ENCODE results near the gene TUT4. TPM values are rescaled to one million over a fixed set of nuclear protein-coding genes. Genes with fewer than 3 reads are reported as not detected.
A peak's percentile ranks its signal among the peaks of the same experiment; 100 is the strongest.

TUT4 gene
- total RNA-seq, 1 donor from 2014 or later, result 62.5 TPM

- H3K4me1 Mint-ChIP-seq (ENCODE audit: low read depth), result no peaks in the 10 kb centered on the region
Observed at GRCh38 chr1:52432807-52433206, 120.1 kb downstream of the TUT4 start.

GRCh38 chr1:52427152-52427551, 125.7 kb downstream of the TUT4 start:
- Mint-ChIP-seq H3K36me3 (ENCODE audit: low read depth) (peaks cover 35% of the 10 kb centered on the region), H3K9me3 (no peaks in the 10 kb centered on the region), H3K4me3 (no peak overlapping the region), H3K4me1 (ENCODE audit: low read depth) (peaks cover 40% of the 10 kb centered on the region), H3K27ac (peak overlapping the region; percentile 18), H3K27me3 (ENCODE audit: insufficient read depth) (no peaks in the 10 kb centered on the region)
- no peak for DNase-seq (ENCODE audit: low spot score)
- intact Hi-C loops (cut with micrococcal nuclease), result no loop called here

More at GRCh38 chr1:52432807-52433206, 120.1 kb downstream of the TUT4 start:
- no peak overlapping the region for H3K27ac Mint-ChIP-seq
- H3K4me3 Mint-ChIP-seq, result no peak overlapping the region
- intact Hi-C loops (cut with micrococcal nuclease), result no loop called here
- no peaks in the 10 kb centered on the region for H3K9me3 Mint-ChIP-seq
- DNase-seq (ENCODE audit: low spot score), result no peak
- peaks cover 32% of the 10 kb centered on the region for H3K36me3 Mint-ChIP-seq (ENCODE audit: low read depth)
- H3K27me3 Mint-ChIP-seq (ENCODE audit: insufficient read depth), result no peaks in the 10 kb centered on the region

DNA sequence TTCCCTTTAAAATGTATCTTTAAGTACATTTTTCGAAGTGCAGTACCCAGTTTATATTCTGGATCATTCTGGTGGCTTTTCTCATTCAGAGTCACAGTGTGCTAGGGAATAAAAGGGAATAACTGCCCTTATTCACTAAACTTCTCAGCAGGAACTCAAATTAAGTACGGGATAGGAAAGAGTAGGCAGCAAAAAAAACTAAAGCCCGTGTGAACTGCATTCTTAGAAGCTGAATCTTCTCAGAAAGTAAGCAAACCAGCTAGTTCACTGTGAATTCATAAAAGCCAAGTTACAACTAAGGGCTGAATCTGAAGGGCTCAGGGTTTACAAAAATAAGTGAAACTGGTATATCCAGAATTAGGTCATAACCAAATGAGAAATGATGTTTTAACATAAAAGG, 126.5 kb downstream of the TUT4 start:
- no peak for DNase-seq (ENCODE audit: low spot score)
- H3K4me3 Mint-ChIP-seq, result no peak overlapping the region
- H3K36me3 Mint-ChIP-seq (ENCODE audit: low read depth), result peaks cover 35% of the 10 kb centered on the region
- no peaks in the 10 kb centered on the region for H3K9me3 Mint-ChIP-seq
- no peak overlapping the region for H3K27ac Mint-ChIP-seq
- no peaks in the 10 kb centered on the region for H3K27me3 Mint-ChIP-seq (ENCODE audit: insufficient read depth)
- H3K4me1 Mint-ChIP-seq (ENCODE audit: low read depth), result peaks cover 40% of the 10 kb centered on the region
- intact Hi-C loops (cut with micrococcal nuclease), result no loop called here

GRCh38 chr1:52424813-52425212, 128.1 kb downstream of the TUT4 start:
- Mint-ChIP-seq H3K27ac (peak overlapping the region; percentile 82), H3K9me3 (no peaks in the 10 kb centered on the region), H3K27me3 (ENCODE audit: insufficient read depth) (no peaks in the 10 kb centered on the region), H3K4me3 (peak overlapping the region; percentile 19), H3K36me3 (ENCODE audit: low read depth) (peaks cover 31% of the 10 kb centered on the region), H3K4me1 (ENCODE audit: low read depth) (peaks cover 44% of the 10 kb centered on the region)
- intact Hi-C loops (cut with micrococcal nuclease), result loop anchor here (1.0 to 5.0 kb wide), 4 partner anchors 21 to 261 kb away; partner anchors contain the start of genes CC2D1B, ORC1, PRPF38A and TUT4
- DNase-seq (ENCODE audit: low spot score), result no peak

DNA sequence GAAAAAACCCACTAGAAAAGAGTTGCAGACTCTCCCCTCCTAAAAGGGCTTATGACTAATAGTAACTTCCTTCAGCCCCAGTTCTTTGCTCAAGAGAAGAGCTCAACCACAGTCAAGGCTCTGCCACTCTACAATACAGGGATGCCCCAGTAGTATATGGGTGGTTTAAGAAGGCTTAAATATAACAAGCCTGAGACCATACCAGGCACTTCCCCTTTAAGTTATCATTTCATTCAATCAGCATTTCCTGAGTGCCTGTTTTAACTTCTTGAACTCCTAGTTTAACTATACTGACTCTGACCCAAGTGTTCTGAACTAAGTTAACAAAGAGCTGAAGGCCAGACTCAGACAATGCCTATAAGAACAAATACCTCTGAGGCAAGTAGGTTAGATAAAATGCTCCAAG, 128.7 kb downstream of the TUT4 start:
- peak; percentile 21 for DNase-seq (ENCODE audit: low spot score)
- H3K27ac Mint-ChIP-seq, result peak overlapping the region; percentile 82
- H3K4me3 Mint-ChIP-seq, result peak overlapping the region; percentile 19
- H3K36me3 Mint-ChIP-seq (ENCODE audit: low read depth), result peaks cover 35% of the 10 kb centered on the region
- intact Hi-C loops (cut with micrococcal nuclease), result loop anchor here (1.0 to 5.0 kb wide), 4 partner anchors 20 to 262 kb away; partner anchors contain the start of genes CC2D1B, ORC1, PRPF38A and TUT4
- H3K9me3 Mint-ChIP-seq, result no peaks in the 10 kb centered on the region
- H3K27me3 Mint-ChIP-seq (ENCODE audit: insufficient read depth), result no peaks in the 10 kb centered on the region
- peaks cover 49% of the 10 kb centered on the region for H3K4me1 Mint-ChIP-seq (ENCODE audit: low read depth)

DNA sequence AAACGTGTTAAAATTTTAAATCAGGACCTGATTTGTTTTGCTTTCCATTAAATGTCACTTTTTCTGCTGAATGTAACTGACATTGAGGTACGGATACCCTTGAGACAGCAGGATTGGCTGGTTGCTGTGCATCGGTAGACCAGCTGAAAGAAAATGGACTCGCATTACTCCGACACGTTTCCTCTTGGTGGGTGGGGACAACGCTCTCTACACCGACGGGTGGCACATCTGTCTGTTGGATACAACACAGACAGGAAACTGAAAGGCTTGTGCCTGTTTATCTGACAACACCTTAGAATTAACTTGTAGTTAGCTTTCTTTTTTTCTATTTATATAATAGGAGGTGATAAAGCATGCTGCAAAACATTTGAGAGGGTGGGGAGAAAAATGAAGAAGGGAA, 129.1 kb downstream of the TUT4 start:
- no peaks in the 10 kb centered on the region for H3K27me3 Mint-ChIP-seq (ENCODE audit: insufficient read depth)
- peak overlapping the region; percentile 19 for H3K4me3 Mint-ChIP-seq
- peak; percentile 70 for DNase-seq (ENCODE audit: low spot score)
- H3K27ac Mint-ChIP-seq, result peak overlapping the region; percentile 82
- H3K9me3 Mint-ChIP-seq, result no peaks in the 10 kb centered on the region
- intact Hi-C loops (cut with micrococcal nuclease), result loop anchor here (1.0 to 5.0 kb wide), 4 partner anchors 19 to 263 kb away; partner anchors contain the start of genes CC2D1B, ORC1, PRPF38A and TUT4
- peaks cover 35% of the 10 kb centered on the region for H3K36me3 Mint-ChIP-seq (ENCODE audit: low read depth)
- H3K4me1 Mint-ChIP-seq (ENCODE audit: low read depth), result peaks cover 50% of the 10 kb centered on the region

- Mint-ChIP-seq H3K36me3 (ENCODE audit: low read depth) (peaks cover 41% of the 10 kb centered on the region), H3K27me3 (ENCODE audit: insufficient read depth) (no peaks in the 10 kb centered on the region), H3K4me1 (ENCODE audit: low read depth) (peaks cover 50% of the 10 kb centered on the region), H3K9me3 (no peaks in the 10 kb centered on the region), H3K27ac (no peak overlapping the region), H3K4me3 (no peak overlapping the region)
- DNase-seq (ENCODE audit: low spot score), result no peak
- intact Hi-C loops (cut with micrococcal nuclease), result loop anchor here (5.0 kb wide), 2 partner anchors 56 to 129 kb away; partner anchors contain the start of genes CC2D1B and TUT4
Observed at GRCh38 chr1:52423055-52423454, 129.8 kb downstream of the TUT4 start.

DNA sequence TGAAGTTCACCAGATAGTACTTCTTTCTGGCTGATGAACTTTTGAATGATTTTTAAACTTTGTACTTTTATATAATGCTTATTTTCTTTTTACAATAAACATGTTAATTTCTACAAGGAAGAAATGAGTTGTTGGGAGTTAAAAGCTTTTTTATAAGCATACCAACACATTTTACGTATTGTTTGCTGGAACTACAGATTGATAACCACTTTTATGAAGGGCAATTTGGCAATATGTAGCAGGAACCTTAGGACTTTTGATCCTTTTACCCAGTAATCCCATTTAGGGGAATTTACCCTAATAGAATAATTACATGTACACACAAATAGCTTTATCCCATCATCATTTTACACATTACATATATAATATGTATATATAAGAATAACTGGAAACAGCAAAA, 132.2 kb downstream of the TUT4 start:
- no peak overlapping the region for H3K27ac Mint-ChIP-seq
- no peaks in the 10 kb centered on the region for H3K9me3 Mint-ChIP-seq
- H3K36me3 Mint-ChIP-seq (ENCODE audit: low read depth), result peaks cover 47% of the 10 kb centered on the region
- no peak overlapping the region for H3K4me3 Mint-ChIP-seq
- H3K4me1 Mint-ChIP-seq (ENCODE audit: low read depth), result peaks cover 45% of the 10 kb centered on the region
- H3K27me3 Mint-ChIP-seq (ENCODE audit: insufficient read depth), result no peaks in the 10 kb centered on the region
- intact Hi-C loops (cut with micrococcal nuclease), result loop anchor here (5.0 kb wide), 2 partner anchors 53 to 132 kb away; partner anchors contain the start of genes CC2D1B and TUT4
- DNase-seq (ENCODE audit: low spot score), result no peak

DNA sequence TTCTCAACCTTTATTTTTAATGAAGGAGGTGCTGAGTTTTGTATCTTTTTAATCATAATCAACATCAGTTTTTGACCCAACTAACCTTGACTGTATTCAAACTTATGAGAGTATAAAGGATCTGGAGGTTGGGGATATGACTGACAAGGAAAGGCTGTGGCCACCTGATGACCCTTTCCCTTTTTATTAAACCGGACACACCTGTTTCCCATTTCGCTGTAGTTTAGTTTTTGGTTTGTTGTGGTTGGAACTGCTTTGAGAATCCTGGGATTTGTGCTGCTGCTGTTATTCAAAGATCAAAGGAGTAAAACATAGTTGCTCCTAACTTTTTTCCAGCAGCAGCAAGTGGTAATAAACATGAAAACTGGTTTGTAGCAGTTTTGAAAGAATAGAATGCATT, 136.1 kb downstream of the TUT4 start:
- H3K4me1 Mint-ChIP-seq (ENCODE audit: low read depth), result peaks cover 18% of the 10 kb centered on the region
- DNase-seq (ENCODE audit: low spot score), result no peak

DNA sequence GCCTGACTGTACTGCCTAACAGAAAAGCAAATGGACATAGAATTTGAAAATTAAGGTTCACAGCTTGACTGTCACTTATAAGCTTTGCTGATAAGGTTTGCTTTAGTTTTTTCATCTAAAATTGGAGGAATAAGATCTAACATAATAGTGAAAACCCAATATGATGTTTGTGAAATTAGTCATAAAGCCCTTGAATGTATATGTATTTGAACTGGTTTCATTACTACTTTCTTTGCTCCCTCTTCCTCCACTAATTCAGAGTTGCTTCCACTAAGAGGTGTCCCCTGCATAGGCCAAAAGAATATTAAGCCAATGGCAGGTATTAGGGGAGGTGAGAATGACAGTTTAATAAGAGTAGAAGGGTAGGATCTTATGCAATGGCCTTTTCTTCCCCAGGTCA, 137.9 kb downstream of the TUT4 start:
- H3K4me1 Mint-ChIP-seq (ENCODE audit: low read depth), result peaks cover 14% of the 10 kb centered on the region
- intact Hi-C loops (cut with micrococcal nuclease), result no loop called here
- H3K27ac Mint-ChIP-seq, result no peak overlapping the region
- no peaks in the 10 kb centered on the region for H3K9me3 Mint-ChIP-seq
- DNase-seq (ENCODE audit: low spot score), result no peak
- no peaks in the 10 kb centered on the region for H3K27me3 Mint-ChIP-seq (ENCODE audit: insufficient read depth)
- no peak overlapping the region for H3K4me3 Mint-ChIP-seq
- H3K36me3 Mint-ChIP-seq (ENCODE audit: low read depth), result peaks cover 69% of the 10 kb centered on the region

More for the DNA sequence above, 136.1 kb downstream of the TUT4 start:
- Mint-ChIP-seq H3K27me3 (ENCODE audit: insufficient read depth) (no peaks in the 10 kb centered on the region), H3K27ac (no peak overlapping the region), H3K36me3 (ENCODE audit: low read depth) (peaks cover 60% of the 10 kb centered on the region), H3K4me3 (no peak overlapping the region), H3K9me3 (no peaks in the 10 kb centered on the region)
- intact Hi-C loops (cut with micrococcal nuclease), result no loop called here

DNA sequence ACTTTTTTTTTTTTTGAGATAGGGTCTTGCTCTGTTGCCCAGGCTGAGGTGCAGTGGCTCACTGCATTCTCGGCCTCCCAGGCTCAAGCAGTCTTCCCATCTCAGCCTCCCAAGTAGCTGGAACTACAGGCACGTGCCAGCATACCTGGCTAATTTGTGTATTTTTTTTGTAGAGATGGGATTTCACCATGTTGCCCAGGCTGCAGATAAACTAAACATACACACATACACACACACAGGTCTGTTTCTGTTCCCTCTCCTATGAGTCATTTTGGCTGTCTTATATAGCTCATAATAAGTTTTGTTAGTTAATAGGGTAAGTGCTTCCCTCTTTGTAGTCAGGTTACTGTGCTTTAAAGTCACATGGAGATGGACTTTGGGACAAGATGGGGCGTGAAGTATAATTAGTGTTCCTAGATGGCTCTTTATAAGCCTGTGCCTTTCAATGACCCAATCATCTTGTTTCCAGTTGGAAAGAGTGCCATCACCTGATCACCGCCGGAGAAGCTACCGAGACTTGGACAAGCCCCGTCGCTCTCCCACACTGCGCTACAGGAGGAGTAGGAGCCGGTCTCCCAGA, 139.4 kb downstream of the TUT4 start:
- intact Hi-C loops (cut with micrococcal nuclease), result no loop called here
- peaks cover 9% of the 10 kb centered on the region for H3K4me1 Mint-ChIP-seq (ENCODE audit: low read depth)
- no peak overlapping the region for H3K27ac Mint-ChIP-seq
- H3K4me3 Mint-ChIP-seq, result no peak overlapping the region
- H3K9me3 Mint-ChIP-seq, result no peaks in the 10 kb centered on the region
- no peaks in the 10 kb centered on the region for H3K27me3 Mint-ChIP-seq (ENCODE audit: insufficient read depth)
- DNase-seq (ENCODE audit: low spot score), result no peak
- peaks cover 69% of the 10 kb centered on the region for H3K36me3 Mint-ChIP-seq (ENCODE audit: low read depth)

DNA sequence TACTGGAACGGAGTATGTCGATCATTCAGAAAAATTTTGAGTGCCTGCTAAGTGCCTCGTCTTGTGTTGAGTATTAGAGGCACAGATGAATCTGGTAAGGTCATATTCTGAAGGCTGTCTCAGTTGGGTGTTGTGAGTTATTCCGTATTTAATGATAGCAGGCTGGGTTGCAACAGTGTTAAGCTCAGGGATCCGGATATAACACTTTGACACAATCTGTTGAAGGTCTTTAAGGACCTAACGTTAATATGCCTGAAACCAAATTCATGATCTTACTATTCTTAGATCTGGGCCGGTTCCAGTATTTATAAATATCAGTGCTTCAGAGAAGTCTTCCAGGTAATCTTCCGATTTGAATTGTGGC, 147.9 kb downstream of the TUT4 start:
- Mint-ChIP-seq H3K4me1 (ENCODE audit: low read depth) (peaks cover 45% of the 10 kb centered on the region), H3K4me3 (peak overlapping the region; percentile 100), H3K36me3 (ENCODE audit: low read depth) (peaks cover 40% of the 10 kb centered on the region), H3K9me3 (no peaks in the 10 kb centered on the region), H3K27ac (peak overlapping the region; percentile 100), H3K27me3 (ENCODE audit: insufficient read depth) (no peaks in the 10 kb centered on the region)
- intact Hi-C loops (cut with micrococcal nuclease), result loop anchor here (1.0 to 10.0 kb wide), 13 partner anchors 19 to 815 kb away; partner anchors contain the start of genes BTF3L4, CC2D1B, COA7 and CPT2
- DNase-seq (ENCODE audit: low spot score), result no peak

- Mint-ChIP-seq H3K4me1 (ENCODE audit: low read depth) (peaks cover 45% of the 10 kb centered on the region), H3K9me3 (no peaks in the 10 kb centered on the region), H3K36me3 (ENCODE audit: low read depth) (peaks cover 41% of the 10 kb centered on the region), H3K27ac (peak within 1 kb of the TSS; percentile 100), H3K4me3 (peak within 1 kb of the TSS; percentile 100), H3K27me3 (ENCODE audit: insufficient read depth) (no peaks in the 10 kb centered on the region)
- intact Hi-C loops (cut with micrococcal nuclease), result loop anchor here (1.0 to 10.0 kb wide), 13 partner anchors 20 to 816 kb away; partner anchors contain the start of genes BTF3L4, CC2D1B, COA7 and CPT2
- DNase-seq (ENCODE audit: low spot score), result peak; percentile 94
Observed at GRCh38 chr1:52404116-52404974, 148.5 kb downstream of the TUT4 start, which contains the start of the genes ORC1 and PRPF38A. TSS of gene ORC1 (minus strand) at chr1:52404423. CDS start at chr1:52402223, 2,200 bp downstream. TSS of gene PRPF38A (plus strand) at chr1:52404602. CDS start at chr1:52404750, 148 bp downstream.
